Prostate gland (tissue), 2 donors: ENCODE data around the gene GRID2. TPM values are rescaled to one million over a fixed set of nuclear protein-coding genes. Genes with fewer than 3 reads are reported as not detected.

Experiments
- DNase-seq: peaks from one replicate; pipeline ENCODE4 v3.0.0-alpha.2; 2019; ENCODE audit warnings: low spot score
- H3K27ac ChIP-seq, 2 donors: fragments of 200-600 bp; sonication (generic); 2 replicates each; pipeline ENCODE4 v1.5.1; 2017 to 2019
- H3K27me3 ChIP-seq: fragments of 200-600 bp; sonication (generic); replicated peaks from 2 replicates; pipeline ENCODE4 v1.5.1; 2019; ENCODE audit not compliant: insufficient read depth
- H3K36me3 ChIP-seq, 2 donors: fragments of 200-600 bp; sonication (generic); 1 replicate in 1 of 2; 2 replicates in 1 of 2; pipeline versions ENCODE4 v1.5.1 to v1.8.1; 2017 to 2019
- H3K4me1 ChIP-seq: fragments of 200-600 bp; sonication (generic); replicated peaks from 2 replicates; pipeline ENCODE4 v1.5.1; 2019
- H3K4me3 ChIP-seq, 2 donors: fragments of 200-600 bp; sonication (generic); 2 replicates each; pipeline ENCODE4 v1.5.1; 2017 to 2019
- H3K9me3 ChIP-seq: fragments of 200-600 bp; sonication (generic); 2 replicates; pipeline ENCODE4 v1.5.1; 2017
- POLR2A ChIP-seq: fragments of 450-650 bp; IDR thresholded peaks from one replicate; pipeline ENCODE4 v1.6.1; 2016; ENCODE audit warnings: antibody characterized with exemption, mild to moderate bottlenecking
- POLR2AphosphoS5 ChIP-seq: sonication (generic); formaldehyde crosslinking; IDR thresholded peaks from one replicate; pipeline ENCODE4 v1.6.1; 2017; ENCODE audit warnings: antibody characterized with exemption
- WGBS: methylation state at CpG from one replicate; pipeline ENCODE4 v1.1.5; 2018; 5-methylcytosine and 5-hydroxymethylcytosine counted together
- intact Hi-C: fragments of 100-400 bp; cut with DNase I; formaldehyde crosslinking; loops from one replicate; pipeline ENCODE4 v1.14.2; 2022
- total RNA-seq, 2 donors: library from RNA; depleted of rRNA; stranded (reverse); fragments of >200 nt; gene quantifications; one replicate each; pipeline ENCODE4 v1.1.0, GENCODE V29; 2016
- TF ChIP-seq, protein P1 (sequence below), 4 experiments: fragments of 200-600 bp in 2 of 4; fragments of 450-650 bp in 2 of 4; sonication (generic) in 2 of 4; IDR thresholded peaks; 1 replicate in 3 of 4; 2 replicates in 1 of 4; pipeline ENCODE4 v1.5.1; 2016 to 2019; ENCODE audit warnings: antibody characterized with exemption in 4 of 4, mild to moderate bottlenecking in 2 of 4, moderate library complexity in 2 of 4

The GRID2 gene
- total RNA-seq, 2 donors from 2014 or later: 0.09 to 11.0 TPM

DNA sequence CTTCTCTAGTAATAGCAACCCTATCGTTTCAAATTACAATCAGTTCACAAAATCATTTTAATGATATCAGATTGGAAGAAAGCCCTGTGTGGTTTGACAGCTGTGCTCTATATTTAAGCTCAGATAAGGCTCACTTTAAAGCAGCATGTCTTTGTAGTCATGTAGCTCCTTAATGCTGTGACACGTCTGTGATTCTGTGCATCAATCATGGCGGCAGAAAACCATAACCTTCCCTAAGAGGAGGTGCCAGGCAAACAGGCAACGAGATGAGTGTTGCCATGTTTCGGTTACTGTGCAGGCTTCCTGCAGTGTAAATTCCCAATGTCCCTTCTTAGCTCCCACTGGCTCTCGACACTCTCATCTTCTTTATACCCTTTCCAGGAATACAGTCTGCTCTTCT lies 212.7 kb downstream of the GRID2 start:
- TF ChIP-seq POLR2A (no peak), POLR2AphosphoS5 (no peak)
- TF ChIP-seq, protein P1, sequence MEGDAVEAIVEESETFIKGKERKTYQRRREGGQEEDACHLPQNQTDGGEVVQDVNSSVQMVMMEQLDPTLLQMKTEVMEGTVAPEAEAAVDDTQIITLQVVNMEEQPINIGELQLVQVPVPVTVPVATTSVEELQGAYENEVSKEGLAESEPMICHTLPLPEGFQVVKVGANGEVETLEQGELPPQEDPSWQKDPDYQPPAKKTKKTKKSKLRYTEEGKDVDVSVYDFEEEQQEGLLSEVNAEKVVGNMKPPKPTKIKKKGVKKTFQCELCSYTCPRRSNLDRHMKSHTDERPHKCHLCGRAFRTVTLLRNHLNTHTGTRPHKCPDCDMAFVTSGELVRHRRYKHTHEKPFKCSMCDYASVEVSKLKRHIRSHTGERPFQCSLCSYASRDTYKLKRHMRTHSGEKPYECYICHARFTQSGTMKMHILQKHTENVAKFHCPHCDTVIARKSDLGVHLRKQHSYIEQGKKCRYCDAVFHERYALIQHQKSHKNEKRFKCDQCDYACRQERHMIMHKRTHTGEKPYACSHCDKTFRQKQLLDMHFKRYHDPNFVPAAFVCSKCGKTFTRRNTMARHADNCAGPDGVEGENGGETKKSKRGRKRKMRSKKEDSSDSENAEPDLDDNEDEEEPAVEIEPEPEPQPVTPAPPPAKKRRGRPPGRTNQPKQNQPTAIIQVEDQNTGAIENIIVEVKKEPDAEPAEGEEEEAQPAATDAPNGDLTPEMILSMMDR (IDR thresholded peaks at IDR 0.05): no peak
- WGBS: 56% methylated on average over 6 of the region's 6 CpGs
- Histone ChIP-seq H3K9me3 (no peaks in the 10 kb centered on the region), H3K36me3 (no peaks in the 10 kb centered on the region), H3K4me3 (no peak overlapping the region), H3K27ac (no peak overlapping the region), H3K4me1 (no peaks in the 10 kb centered on the region), H3K27me3 (no peaks in the 10 kb centered on the region)
- no peak for DNase-seq
- intact Hi-C loops: no loop called here

DNA sequence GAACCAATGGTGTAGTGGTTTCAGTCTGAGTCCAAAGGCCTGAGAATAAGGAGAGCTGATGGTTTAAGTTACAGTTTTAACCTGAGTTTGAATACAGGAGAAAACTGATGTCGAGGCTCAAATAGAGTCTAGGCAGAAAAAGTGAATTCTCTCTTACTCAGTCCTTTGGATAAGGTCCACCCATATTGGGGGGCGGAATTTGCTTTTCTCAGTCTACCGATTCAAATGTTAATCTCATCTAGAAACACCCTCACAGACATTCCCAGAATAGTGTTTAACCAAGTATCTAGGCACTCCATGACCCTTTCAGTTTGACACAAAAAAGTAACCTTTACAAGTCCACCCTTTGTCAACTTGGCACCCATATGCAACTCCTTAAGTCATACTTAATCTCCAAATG lies 216.0 kb downstream of the GRID2 start:
- DNase-seq: no peak
- Histone ChIP-seq H3K36me3 (no peaks in the 10 kb centered on the region), H3K27me3 (no peaks in the 10 kb centered on the region), H3K27ac (no peak overlapping the region), H3K9me3 (no peaks in the 10 kb centered on the region), H3K4me3 (no peak overlapping the region), H3K4me1 (no peaks in the 10 kb centered on the region)
- intact Hi-C loops: no loop called here
- TF ChIP-seq POLR2AphosphoS5: no peak
- WGBS: 95% methylated on average over 3 of the region's 3 CpGs

DNA sequence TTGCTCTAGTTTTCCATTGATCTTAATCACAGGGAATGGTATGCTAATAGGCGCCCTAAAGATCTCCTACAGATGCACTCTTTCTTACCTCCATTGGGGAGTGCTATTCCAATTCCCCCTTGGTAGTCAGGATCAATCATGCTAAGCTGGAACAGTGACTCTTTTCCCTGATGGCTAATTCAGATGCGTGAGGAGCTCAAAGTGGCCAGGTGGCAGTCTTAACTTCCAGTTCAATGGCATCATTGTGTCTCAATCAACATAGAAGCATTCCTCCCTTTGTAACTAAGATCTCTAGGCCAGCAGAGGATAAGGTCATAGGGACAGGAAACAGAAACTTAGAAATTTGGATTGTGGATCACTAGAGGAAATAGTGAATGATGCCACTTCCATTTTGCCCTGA lies 216.8 kb downstream of the GRID2 start:
- no peak for DNase-seq
- Histone ChIP-seq H3K27me3 (no peaks in the 10 kb centered on the region), H3K4me3 (no peak overlapping the region), H3K9me3 (no peaks in the 10 kb centered on the region), H3K36me3 (no peaks in the 10 kb centered on the region), H3K27ac (no peak overlapping the region), H3K4me1 (no peaks in the 10 kb centered on the region)
- WGBS: 71% methylated on average over 2 of the region's 2 CpGs
- TF ChIP-seq, protein P1 (IDR thresholded peaks at IDR 0.05): no peak
- no peak for TF ChIP-seq POLR2A
- no peak for TF ChIP-seq POLR2AphosphoS5
- intact Hi-C loops: no loop called here

DNA sequence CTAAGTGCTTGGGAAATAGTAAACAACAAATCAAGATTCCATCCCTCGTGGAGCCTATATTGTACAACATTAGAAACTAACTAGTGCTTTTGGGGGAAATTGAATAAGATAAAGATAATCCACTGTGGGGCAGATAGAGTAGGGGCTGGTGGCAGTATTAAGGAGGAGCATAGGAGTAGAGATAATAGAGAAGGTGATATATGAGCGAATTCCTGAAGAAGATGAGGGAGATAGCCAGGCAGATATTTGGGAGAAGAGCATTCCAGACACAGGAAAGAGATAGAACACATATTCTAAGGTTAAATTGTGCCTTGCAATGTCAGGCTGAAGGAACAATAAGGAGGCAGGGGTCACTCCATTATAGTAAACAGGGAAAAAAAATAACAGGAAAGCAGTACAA lies 218.2 kb downstream of the GRID2 start:
- Histone ChIP-seq H3K4me3 (no peak overlapping the region), H3K27me3 (no peaks in the 10 kb centered on the region), H3K27ac (no peak overlapping the region), H3K36me3 (no peaks in the 10 kb centered on the region), H3K9me3 (no peaks in the 10 kb centered on the region), H3K4me1 (no peaks in the 10 kb centered on the region)
- intact Hi-C loops: no loop called here
- DNase-seq: no peak
- no peak for TF ChIP-seq POLR2A
- TF ChIP-seq POLR2AphosphoS5: no peak
- TF ChIP-seq, protein P1 (IDR thresholded peaks at IDR 0.05): no peak
- WGBS: 68% methylated on average over 2 of the region's 2 CpGs

DNA sequence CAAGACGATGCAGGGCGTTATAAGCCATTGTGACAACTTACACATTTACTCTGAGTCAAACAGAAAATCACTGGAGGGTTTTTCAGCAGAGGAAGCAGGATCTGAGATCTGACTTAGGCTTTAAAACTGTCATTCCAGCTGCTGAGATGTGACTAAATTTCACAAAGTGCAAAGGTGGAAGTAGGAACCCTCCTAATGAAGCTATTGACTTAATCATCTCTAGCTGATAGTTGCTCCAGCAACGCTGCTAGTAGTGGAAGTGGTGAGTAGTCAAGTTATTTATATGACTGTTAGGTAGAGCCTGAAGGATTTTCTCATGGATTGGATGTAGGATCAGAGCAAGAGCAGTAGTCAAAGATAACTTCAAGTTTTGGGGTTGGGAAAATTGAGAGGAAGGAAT lies 218.6 kb downstream of the GRID2 start:
- H3K4me1 ChIP-seq: no peaks in the 10 kb centered on the region
- intact Hi-C loops: no loop called here
- no peak overlapping the region for H3K4me3 ChIP-seq
- H3K27me3 ChIP-seq: no peaks in the 10 kb centered on the region
- H3K36me3 ChIP-seq: no peaks in the 10 kb centered on the region
- H3K27ac ChIP-seq: no peak overlapping the region
- WGBS: 29% methylated on average over 3 of the region's 3 CpGs
- H3K9me3 ChIP-seq: no peaks in the 10 kb centered on the region
- DNase-seq: no peak
- TF ChIP-seq POLR2AphosphoS5: no peak
- TF ChIP-seq, protein P1 (IDR thresholded peaks at IDR 0.05): no peak
- TF ChIP-seq POLR2A: no peak
